GM08714 (cell line): ENCODE results near the gene ATP6V0E1.
A peak's percentile ranks its signal among the peaks of the same experiment; 100 is the strongest.

ENCODE experiments used
- H3K4me3 ChIP-seq: fragments of 200-500 bp; sonication (Bioruptor generic); 2 replicates; pipeline ENCODE4 v1.5.1; 2014; ENCODE audit warnings: mild to moderate bottlenecking, low read length, inconsistent platforms
- ZNF274 ChIP-seq: IDR thresholded peaks from 2 replicates; pipeline ENCODE4 v1.6.1; 2012; ENCODE audit warnings: mild to moderate bottlenecking, low read depth, low read length

Gene ATP6V0E1

DNA sequence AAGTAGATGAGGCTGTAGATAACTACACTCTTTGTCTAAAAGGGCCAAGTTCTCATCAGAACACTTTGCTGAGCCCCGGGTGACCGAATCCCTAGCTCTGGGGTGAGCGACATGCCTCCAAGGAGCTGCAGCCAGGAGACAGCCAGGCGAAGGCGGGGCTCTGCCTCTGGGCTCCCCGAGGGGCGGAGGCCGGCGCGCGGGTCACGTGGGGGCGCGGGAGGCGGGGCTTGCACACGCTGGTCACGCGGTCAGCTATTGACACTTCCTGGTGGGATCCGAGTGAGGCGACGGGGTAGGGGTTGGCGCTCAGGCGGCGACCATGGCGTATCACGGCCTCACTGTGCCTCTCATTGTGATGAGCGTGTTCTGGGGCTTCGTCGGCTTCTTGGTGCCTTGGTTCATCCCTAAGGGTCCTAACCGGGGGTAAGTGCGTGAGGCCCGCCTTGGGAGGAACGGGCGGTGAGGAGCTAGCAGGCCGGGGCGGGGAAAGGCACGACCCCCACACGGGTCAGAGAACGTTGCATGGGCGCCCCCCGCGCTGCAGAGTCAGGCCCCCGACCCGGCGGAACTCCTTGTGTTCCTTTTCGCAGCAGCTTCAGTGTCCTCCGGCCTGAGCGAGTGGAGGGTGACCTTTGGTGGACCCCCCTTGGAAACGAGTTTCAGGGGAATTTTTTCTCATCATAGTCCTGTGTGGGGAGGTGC is at the start of gene ATP6V0E1:
ATP6V0E1 (plus strand) TSS at position 230 of the 702 bp plus-strand sequence; CDS start at position 320, 90 bp downstream.
- peak within 1 kb of the TSS; percentile 87 for H3K4me3 ChIP-seq
- TF ChIP-seq ZNF274, result no peak

DNA sequence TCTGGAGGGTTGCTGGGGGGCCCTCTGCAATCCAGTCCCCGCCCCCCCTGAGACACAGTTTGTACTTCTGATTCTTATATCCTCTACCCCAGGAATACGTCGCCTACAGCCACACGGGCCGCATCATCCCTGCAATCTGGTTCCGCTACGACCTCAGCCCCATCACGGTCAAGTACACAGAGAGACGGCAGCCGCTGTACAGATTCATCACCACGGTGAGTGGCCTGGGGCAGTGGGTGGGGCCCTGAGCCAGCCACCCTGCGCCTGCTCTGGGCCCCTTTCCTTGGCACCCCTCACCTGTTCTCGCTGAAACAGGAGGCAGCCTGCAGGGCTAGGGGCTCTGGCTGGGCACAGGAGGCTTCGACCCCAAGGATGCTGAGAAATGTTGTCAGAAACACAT is 48.5 kb upstream of the ATP6V0E1 start:
- H3K4me3 ChIP-seq, result no peak overlapping the region
- no peak for TF ChIP-seq ZNF274

DNA sequence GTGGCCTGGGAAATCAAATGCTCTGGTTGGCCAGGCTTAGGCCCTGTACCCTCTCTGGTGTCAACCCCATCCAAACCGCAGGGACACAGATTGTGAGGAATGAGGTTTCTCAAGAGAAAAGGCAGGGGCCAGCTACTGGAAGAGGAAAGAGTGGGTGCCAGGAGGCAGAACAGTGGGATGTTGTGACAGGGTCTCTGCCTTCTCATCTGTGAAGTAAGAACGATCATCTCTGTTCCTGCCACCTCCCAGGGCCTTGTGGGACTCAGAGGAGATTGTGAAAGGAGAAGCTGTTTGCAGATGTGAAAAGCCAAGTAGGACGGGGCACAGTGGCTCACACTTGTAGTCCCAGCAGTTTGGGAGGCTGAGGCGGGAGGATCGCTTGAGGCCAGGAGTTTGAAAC is 47.2 kb upstream of the ATP6V0E1 start:
- no peak overlapping the region for H3K4me3 ChIP-seq
- TF ChIP-seq ZNF274, result no peak

DNA sequence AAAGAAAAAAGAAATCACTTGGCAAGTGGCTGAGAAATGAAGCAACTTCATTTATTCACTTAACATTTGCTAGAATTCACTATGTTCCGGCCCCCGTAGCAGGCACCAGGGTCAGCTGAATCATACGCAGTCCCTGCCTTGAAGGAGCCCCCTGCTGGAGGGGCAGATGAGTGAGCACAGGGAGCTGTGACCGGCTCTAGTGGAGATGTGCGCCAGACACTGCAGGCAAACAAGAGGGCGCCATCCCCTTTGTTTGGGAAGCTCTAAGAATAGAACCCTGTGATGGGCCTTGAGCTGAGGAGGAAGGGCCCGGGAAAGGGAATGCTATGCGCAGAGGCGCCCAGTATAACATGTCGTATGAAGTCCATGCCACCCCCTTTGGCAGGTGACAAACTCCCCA is 44.5 kb upstream of the ATP6V0E1 start:
- no peak overlapping the region for H3K4me3 ChIP-seq
- no peak for TF ChIP-seq ZNF274

DNA sequence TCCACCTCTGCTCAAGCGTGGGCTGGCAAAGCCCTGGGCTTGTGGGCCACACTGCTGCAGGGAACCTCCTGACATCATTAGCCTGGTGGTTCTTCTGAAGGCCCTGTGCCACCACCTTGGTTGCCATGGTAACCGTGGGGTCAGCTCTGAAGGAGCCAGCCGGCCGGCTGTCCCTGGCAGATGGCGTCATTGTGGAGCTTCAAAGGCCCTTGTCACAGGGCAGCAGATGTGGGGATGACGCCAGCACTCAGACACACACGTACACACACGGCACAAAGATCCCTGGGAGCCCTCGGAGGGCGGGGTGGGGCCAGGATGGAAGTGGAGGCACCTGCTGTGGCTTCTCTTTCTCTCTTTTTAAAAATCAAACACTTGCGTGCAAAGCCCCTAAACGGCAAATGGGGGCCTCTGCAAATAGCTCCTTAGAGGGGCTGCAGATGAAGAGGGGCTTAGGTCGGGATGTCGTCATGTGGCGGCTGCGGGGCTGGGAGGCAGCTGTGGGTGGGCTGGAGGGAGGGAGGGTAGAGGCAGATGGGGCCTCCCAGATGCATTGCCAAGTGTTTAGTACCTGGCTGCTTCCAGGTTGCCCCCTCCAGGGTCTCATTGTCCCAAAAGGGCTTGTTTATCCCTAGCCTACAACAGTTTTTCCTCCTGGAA is 43.8 kb upstream of the ATP6V0E1 start:
- no peak overlapping the region for H3K4me3 ChIP-seq
- TF ChIP-seq ZNF274, result no peak

DNA sequence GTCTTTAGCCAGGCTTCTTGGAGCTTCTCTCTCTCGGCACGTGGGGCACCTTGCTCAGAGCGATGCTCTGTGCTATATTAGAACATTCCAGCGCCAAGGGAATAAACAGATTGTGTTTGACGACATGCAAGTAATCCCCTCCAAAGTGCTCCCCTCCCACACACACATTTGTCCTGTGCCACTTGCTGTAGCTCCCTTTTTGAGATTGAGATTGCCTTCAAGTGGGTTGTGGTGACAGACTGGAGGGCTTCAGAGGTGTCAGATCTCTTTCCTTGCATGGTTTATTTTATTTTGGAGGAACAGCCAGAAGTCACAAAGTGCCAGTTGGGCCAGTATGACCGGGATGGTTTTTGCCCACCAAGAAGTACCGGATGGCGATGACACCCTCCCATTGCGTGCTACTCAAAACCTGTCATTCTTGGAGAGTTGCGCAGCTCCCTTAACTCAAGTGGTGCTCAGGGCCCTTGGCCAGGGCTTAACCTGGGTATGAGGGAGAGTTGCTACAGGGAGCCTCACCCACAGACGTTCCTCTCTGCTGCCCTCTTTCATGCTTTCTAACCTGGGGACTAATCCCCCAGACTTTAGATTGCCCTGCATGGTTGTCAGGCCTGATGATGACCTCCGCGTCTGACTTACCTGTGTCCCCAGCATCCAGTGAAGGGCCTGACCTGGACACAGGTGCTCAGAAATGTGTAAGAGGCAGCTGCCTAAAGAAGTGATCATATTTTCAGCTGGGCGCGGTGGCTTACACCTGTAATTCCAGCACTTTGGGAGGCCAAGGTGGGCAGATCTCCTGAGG is 43.1 kb upstream of the ATP6V0E1 start:
- TF ChIP-seq ZNF274, result no peak
- H3K4me3 ChIP-seq, result no peak overlapping the region

DNA sequence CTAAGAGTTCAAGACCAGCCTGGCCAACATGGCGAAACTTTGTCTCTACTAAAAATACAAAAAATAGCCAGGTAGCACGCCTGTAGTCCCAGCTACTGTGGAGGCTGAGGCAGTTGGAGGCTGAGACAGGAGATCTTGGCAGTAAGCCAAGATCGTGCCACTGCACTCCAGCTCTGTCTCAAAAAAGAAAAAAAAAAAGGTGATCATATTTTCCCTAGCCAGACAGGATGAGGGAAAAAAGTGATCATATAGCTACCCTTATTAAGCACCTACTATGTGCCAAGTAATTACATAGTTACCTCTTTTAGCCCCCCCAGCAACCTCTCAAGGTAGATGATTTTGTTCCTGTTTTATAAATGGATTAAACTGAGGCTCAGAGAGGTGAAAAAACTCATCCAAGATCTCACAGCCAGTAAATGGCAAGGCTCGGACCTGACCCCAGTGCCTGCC is 42.5 kb upstream of the ATP6V0E1 start:
- TF ChIP-seq ZNF274, result no peak

DNA sequence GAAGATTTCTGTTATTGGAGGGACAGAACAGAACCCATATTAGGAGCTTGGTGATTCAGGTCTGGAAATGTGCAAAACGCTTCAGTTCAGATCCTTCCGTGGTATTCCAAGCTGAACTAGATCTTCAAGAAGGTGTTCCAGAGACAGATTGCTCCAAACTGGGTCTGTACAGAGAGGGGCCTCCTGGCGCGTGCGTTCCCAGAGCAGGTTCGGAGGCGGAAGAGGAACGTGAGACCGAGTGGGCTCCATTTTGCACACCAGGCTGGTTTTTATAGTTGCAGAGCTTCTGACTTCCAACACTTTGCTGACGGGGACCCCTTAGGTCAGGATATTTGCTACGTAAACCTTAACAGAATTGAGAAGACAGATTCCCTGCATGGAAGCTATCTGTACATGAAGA is 41.0 kb upstream of the ATP6V0E1 start:
- H3K4me3 ChIP-seq, result no peak overlapping the region
- TF ChIP-seq ZNF274, result no peak

More for the DNA sequence above, 42.5 kb upstream of the ATP6V0E1 start:
- H3K4me3 ChIP-seq, result no peak overlapping the region

DNA sequence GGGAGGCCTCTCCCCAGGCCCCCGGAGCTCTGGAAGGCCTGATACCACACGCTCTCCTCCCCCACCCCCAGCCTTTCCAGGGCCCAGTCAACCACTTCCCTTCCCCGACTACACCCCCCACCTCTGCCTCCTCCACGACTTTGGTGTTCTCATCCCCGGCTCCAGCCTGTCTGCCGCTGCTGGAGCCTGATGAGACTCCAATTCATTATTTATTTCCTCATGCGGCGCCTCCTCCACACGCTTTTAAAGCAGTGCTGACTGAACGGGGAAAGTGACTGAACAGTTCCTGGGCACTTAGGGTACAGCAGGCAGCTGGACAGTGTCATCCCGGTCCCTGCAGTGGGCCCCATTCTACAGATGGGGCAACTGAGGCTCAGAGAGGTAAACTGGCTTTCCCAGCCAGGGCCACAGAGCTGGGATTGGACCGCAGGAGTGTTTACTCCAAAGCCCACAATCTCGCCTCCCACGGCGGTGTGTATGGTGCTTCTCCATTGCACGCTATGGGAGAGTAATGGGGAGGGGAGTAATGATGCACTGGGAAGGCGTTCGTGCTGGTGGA is 40.2 kb upstream of the ATP6V0E1 start:
- no peak for TF ChIP-seq ZNF274

DNA sequence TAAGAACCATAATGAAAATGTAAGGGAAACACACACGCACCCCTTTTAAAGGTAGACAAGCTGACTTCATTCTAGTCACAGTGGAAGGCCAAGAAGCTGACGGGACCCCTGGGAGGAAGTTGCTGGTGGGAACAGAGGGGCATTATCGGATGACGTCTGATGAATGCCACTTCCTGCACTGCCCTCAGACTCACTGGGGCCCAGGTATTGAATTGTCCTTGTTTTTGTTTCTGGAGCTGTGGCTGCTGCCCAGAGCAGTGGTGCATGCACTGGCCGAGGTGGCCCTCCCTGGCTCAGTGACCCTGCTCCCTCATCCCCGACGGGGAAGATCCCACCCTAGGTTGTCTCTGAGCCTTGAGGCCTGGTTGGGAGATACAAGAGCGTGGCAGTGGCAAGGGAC is 39.7 kb upstream of the ATP6V0E1 start:
- no peak for TF ChIP-seq ZNF274
- no peak overlapping the region for H3K4me3 ChIP-seq

More for the DNA sequence above, 40.2 kb upstream of the ATP6V0E1 start:
- H3K4me3 ChIP-seq, result no peak overlapping the region

DNA sequence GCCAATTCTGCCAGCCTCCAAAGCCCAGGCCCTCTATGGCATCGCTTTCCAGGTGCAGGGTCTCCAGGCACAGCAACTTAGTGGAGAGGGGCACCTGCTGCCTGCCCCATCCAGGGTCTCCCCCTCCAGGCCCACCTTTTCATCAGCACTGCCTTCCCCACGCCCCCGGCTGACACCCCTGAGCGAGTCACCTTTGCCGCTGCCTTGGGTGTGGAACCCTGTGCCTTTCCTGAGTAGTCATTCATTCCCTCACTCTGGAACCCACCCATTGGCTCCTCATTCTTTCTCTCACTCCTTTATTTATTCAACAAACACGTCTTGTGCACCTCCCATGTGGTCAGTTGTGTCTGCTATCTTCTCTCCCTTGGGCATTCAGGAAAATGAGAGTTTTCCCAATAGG is 38.8 kb upstream of the ATP6V0E1 start:
- no peak for TF ChIP-seq ZNF274
- H3K4me3 ChIP-seq, result no peak overlapping the region

DNA sequence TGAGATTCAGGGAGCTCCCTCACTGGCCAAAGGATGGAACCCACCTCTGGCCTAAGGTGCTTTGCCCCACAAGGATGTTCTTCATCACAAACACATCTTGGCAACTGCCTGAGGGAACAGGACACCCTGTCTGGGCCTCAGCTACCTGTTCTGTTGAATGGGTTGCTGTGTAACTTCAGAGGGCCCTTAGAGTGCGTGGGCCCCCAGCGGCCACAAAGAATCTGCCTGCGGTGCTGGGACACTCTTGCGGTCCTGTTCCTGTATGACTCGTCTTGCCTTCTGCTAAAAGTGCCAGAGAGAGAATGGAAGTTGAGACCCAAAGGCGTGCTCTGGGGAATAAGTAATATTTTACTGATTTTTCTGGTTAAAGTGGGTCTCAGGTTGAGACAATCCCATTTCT is 38.4 kb upstream of the ATP6V0E1 start:
- no peak for TF ChIP-seq ZNF274
- H3K4me3 ChIP-seq, result no peak overlapping the region

DNA sequence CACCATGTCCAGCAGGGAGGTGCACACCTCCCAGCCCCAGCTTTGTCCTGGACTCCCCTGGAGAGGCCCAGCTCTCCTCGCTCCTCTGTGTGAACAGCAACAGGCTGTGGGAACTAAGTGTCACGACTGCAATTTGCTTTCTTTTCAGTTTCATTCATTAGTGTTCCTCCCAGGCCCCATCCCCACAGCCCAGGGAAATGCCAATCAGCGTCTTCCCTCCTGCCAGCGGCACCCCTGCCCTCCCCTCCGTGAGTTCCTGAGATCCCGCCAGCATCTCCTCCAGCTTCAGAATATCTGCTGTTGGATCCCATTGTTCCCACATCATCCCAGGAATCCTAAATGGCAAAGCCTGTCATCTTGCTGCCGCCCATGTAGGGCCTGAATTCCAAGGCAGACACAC is 37.4 kb upstream of the ATP6V0E1 start:
- TF ChIP-seq ZNF274, result no peak
- H3K4me3 ChIP-seq, result no peak overlapping the region

DNA sequence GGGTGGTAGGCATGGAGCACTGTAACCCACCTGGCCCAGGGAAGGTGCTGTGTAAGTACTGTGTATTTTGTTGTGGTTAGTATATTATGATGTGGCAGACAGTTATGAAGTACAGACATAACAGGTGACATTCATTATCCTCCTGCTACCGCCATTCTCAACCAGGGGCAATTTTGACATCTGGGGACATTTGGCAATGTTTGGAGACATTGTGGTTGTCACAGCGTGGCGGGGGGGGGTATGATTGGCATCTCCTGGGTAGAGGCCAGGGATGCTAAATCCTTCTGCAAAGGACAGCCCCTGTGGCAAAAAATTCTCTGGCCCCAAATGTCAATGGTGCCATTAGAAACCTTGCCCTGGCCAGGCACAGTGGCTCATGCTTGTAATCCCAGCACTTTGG is 34.1 kb upstream of the ATP6V0E1 start:
- no peak for TF ChIP-seq ZNF274
- no peak overlapping the region for H3K4me3 ChIP-seq

DNA sequence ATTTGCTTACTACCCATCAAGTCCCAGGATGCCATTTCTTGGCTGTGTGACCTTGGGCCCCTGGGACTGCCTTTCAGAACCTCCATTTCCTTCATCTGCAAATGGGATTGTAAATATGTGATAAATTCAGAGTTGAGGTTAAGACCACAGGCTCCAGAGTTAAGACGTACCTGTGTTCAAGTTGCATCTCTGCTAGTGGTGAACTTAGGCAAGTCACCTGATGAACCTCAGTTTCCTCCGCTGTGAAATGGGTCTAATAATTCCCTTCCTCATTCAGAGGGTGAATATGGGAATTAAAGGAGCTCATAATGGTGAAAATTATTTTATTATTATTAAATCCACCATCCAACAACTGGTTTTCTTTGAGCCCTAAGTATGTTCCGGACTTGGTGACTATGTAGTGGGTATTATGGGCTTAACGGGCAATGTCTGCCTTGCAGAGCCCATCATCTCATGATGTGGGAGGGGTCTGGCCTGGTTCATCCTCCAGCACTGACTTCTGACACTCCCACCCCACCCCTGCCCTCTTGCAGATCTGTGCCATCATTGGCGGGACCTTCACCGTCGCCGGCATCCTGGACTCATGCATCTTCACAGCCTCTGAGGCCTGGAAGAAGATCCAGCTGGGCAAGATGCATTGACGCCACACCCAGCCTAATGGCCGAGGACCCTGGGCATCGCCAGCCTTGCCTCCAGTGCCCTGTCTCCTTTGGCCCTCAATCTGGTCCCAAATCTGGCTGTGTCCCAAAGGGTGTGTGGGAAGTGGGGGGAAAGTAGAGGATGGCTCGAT is 33.2 kb upstream of the ATP6V0E1 start:
- H3K4me3 ChIP-seq, result no peak overlapping the region
- TF ChIP-seq ZNF274, result no peak
